Measurements from ENCODE around the gene TMEM231. TPM values are rescaled to one million over a fixed set of nuclear protein-coding genes. Genes with fewer than 3 reads are reported as not detected.
A peak's percentile ranks its signal among the peaks of the same experiment; 100 is the strongest.
"Not testable (repeated sequence)": the region's sequence is repeated elsewhere in the genome, so short reads cannot be mapped to it uniquely, and the experiment has no call there.

The TMEM231 gene
- polyA plus RNA-seq, 6 donors from 2014 or later = 0.21 to 1.4 (median 1.1) TPM; not detected in 1

DNA sequence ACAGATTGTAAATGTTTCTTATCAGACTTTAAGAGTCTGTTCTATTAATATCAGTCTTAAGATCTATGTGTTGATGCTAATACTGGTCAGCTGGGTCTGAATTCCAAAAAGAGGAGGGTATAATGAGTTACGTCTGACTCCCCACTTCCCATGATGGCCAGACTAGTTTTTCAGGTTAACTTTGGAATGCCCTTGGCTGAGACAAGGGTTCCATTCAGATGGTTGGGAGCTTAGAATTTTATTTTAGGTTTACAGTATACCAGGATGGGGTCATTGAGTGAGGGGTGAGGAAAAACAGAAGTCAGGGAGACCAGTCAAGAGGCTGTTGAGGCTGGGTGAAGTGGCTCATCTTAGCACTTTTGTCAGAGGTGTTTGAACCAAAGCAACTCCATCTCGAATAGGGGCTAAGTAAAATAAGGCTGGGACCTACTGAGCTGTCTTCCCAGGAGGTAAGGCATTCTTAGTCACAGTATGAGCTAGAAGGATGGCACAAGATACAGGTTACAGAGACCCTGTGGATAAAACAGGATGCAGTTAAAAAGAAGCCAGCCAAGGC is 2.9 kb upstream of the TMEM231 start:
- H3K4me1 Mint-ChIP-seq = peaks cover 8 to 15% (median 11%) of the 10 kb centered on the region in 3 donors
- no peak overlapping the region for H3K4me3 Mint-ChIP-seq
- no peak for ATAC-seq (ENCODE audit: low read depth in 2 of 2)

DNA sequence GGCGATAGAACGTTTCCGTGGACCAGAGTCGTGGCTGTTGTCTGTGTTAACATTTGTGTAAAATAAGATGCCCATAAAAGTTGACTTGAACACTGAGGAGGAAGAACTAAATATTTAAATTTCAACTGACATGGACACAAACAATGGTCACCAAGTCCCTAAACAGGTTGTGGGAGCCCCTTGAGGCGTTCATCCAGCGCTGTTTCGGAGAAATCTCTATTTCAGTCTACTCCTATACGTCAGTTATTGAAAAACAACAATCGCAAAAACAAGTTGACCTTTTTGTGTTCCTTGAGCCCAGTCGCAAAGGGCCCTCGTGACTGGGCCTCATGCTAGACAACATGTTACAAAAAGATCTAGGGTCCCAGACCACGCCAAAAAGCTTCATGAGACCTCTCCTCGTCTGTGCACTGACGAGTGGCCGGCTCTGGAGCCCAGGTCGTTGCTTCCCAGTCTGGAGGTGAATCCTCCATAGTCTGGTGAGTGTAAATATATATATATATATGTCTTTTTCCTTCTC is 439 bp upstream of the TMEM231 start:
- Mint-ChIP-seq H3K36me3 (no peaks in the 10 kb centered on the region), H3K9me3 (no peaks in the 10 kb centered on the region), H3K4me3 (peak overlapping the region; percentile 88 to 96 (median 92)), H3K27me3 (peaks cover 0 to 16% (median 15%) of the 10 kb centered on the region in 3 donors), H3K27ac (peak overlapping the region; percentile 91 to 98 (median 94)), H3K4me1 (peaks cover 8 to 15% (median 11%) of the 10 kb centered on the region in 3 donors)
- no peak for ATAC-seq (ENCODE audit: low read depth in 2 of 2)
- DNase-seq = no peak

More for the DNA sequence above, 2.9 kb upstream of the TMEM231 start:
- Mint-ChIP-seq H3K36me3 (no peaks in the 10 kb centered on the region), H3K9me3 (no peaks in the 10 kb centered on the region), H3K27me3 (peaks cover 0 to 18% (median 17%) of the 10 kb centered on the region in 3 donors), H3K27ac (no peak overlapping the region)
- no peak for DNase-seq

DNA sequence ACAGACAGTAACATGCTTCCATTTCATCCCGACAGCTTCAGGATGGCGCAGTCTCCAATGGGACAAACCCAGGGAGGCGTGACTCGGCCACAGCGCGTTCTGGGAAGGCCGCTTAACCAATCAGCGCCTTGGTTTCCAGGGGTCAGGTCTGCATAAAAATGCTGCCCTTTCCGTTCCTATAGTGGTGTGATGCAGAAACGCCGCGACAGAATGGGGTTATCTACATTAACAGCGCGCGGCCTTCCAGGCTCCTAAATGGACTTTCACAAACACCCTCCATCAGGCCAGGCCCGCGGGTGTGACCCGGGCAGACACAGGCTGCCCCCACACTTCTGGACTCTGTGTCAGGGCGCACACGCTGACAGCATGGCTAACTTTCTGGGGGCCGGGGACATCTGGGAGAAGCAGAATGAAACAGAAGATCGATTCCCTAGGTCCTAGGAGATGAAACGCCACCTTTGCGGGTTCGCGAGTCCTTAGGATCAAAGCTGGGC is 792 bp downstream of the TMEM231 start:
- no peaks in the 10 kb centered on the region for H3K36me3 Mint-ChIP-seq
- no peak for ATAC-seq (ENCODE audit: low read depth in 2 of 2)
- peak overlapping the region; percentile 88 to 96 (median 92) for H3K4me3 Mint-ChIP-seq
- DNase-seq = no peak
- peak overlapping the region; percentile 38 to 93 (median 90) for H3K27ac Mint-ChIP-seq
- no peaks in the 10 kb centered on the region for H3K9me3 Mint-ChIP-seq
- peaks cover 8 to 19% (median 13%) of the 10 kb centered on the region in 3 donors for H3K4me1 Mint-ChIP-seq
- peaks cover 0 to 16% (median 15%) of the 10 kb centered on the region in 3 donors for H3K27me3 Mint-ChIP-seq

DNA sequence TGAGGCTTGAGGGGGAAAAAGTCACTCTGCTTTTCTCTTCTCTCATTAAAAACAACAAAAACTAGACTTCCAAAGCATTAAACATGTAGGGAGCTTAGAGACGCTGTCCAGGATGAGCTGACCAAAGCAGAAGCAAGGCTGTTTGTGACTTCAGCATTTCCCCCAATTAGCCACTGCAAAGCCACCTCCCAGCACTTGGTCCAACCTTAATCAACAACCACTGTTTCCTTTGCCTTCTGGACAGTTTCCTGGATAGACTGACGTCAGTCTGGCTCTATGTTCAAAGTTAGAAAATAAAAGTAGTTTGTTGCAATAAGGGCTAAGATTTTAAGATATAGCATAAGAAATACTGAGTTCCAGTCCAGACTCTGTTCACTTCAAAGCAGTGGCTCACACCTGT is 3.1 kb downstream of the TMEM231 start:
- DNase-seq = no peak
- H3K27me3 Mint-ChIP-seq = peaks cover 0 to 15% (median 8%) of the 10 kb centered on the region in 3 donors
- H3K4me1 Mint-ChIP-seq = peaks cover 8 to 30% (median 21%) of the 10 kb centered on the region in 3 donors
- no peaks in the 10 kb centered on the region for H3K36me3 Mint-ChIP-seq
- H3K27ac Mint-ChIP-seq = no peak overlapping the region
- H3K9me3 Mint-ChIP-seq = no peaks in the 10 kb centered on the region
- no peak overlapping the region for H3K4me3 Mint-ChIP-seq
- no peak for ATAC-seq (ENCODE audit: low read depth in 2 of 2)

DNA sequence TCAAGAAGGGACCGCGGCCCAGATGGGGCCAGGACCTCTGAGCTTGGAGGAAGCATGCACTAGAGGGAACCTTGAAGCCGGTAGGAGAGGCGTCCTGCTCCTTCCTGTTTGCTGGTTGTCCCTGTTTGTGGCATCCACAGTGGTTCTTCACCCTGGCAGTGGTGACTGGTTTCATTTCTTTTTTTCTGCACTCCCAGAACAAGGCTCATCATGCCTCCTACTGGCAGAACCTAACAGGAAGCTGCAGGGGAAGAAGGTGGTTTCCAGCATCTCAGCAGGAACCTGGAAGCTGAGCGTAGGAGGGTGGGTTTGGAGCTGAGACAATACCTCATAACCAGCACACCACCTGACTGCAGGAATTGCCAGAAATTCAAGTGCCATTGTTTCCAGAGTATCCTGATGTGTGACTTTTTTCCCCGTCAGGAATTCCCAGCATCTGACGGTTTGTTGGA is 5.8 kb downstream of the TMEM231 start:
- DNase-seq (peak; percentile 47), ATAC-seq (ENCODE audit: low read depth in 2 of 2) (peak; percentile 88 to 91)
- no peaks in the 10 kb centered on the region for H3K9me3 Mint-ChIP-seq
- no peaks in the 10 kb centered on the region for H3K36me3 Mint-ChIP-seq
- H3K27me3 Mint-ChIP-seq = peaks cover 0 to 15% (median 8%) of the 10 kb centered on the region in 3 donors
- H3K4me1 Mint-ChIP-seq = peaks cover under 1 to 17% (median 12%) of the 10 kb centered on the region in 3 donors
- H3K4me3 Mint-ChIP-seq = no peak overlapping the region
- no peak overlapping the region for H3K27ac Mint-ChIP-seq

DNA sequence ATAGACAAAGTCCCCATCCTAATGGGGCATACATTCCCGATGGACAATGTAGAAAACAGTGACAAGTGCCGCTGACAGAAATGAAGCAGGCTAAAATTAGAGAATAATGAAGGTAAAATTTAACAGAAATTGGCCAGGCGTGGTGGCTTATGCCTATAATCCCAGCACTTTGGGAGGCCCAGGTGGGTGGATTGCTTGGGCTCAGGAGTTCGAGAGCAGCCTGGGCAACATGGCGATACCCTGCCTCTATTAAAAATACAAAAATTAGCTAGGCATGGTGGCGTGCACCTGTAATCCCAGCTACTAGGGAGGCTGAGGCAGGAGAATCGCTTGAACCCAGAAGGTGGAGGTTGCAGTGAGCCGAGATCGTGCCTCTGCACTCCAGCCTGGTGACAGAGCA is 7.6 kb downstream of the TMEM231 start:
- not testable (repeated sequence) for H3K9me3 Mint-ChIP-seq; H3K27me3 Mint-ChIP-seq; H3K36me3 Mint-ChIP-seq; ATAC-seq (ENCODE audit: low read depth in 2 of 2); H3K4me3 Mint-ChIP-seq; H3K27ac Mint-ChIP-seq; DNase-seq
- peaks cover 0 to 14% (median 10%) of the 10 kb centered on the region in 3 donors for H3K4me1 Mint-ChIP-seq

DNA sequence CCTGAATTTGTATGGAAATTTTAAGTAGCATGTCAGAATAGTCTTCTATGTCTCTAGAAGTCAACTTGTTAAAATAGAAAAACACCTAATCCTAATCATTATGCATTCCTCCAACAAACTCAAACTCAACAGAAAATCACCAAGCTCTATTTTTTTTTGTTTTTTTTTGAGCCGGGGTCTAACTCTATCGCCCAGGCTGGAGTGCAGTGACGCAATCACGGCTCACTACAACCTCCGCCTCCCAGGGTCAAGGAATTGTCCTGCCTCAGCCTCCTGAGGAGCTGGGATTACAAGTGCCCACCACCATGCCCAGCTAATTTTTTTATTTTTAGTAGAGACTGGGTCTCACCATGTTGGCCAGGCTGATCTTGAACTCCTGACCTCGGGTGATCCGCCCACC is 9.8 kb downstream of the TMEM231 start:
- no peaks in the 10 kb centered on the region for H3K36me3 Mint-ChIP-seq
- no peaks in the 10 kb centered on the region for H3K9me3 Mint-ChIP-seq
- H3K4me3 Mint-ChIP-seq = no peak overlapping the region
- no peak for DNase-seq
- peaks cover 0 to 14% (median 10%) of the 10 kb centered on the region in 3 donors for H3K4me1 Mint-ChIP-seq
- H3K27ac Mint-ChIP-seq = no peak overlapping the region
- no peaks in the 10 kb centered on the region for H3K27me3 Mint-ChIP-seq
- no peak for ATAC-seq (ENCODE audit: low read depth in 2 of 2)

DNA sequence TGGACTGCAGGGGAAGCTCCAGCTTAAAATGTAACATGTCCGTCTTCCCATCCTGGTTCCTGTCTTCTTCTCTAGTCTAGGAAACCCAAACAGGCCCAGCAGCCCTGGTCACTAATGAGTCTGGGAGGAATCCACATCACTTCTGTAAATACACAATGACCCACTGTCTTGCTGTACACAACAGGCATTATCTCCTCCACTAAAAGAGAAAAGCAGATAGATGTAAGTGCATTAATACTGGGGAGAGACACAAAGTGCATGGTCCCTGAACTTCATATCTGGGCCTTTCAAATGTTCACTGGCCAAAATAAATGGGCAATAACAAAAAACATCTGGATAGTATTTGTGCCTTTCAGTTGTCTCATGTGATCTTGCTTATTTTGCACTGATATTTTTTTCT is 10.2 kb downstream of the TMEM231 start:
- not testable (repeated sequence) for H3K27ac Mint-ChIP-seq; H3K4me3 Mint-ChIP-seq; H3K27me3 Mint-ChIP-seq; ATAC-seq (ENCODE audit: low read depth in 2 of 2); DNase-seq; H3K9me3 Mint-ChIP-seq; H3K36me3 Mint-ChIP-seq
- H3K4me1 Mint-ChIP-seq = peaks cover 0 to 14% (median 10%) of the 10 kb centered on the region in 3 donors

DNA sequence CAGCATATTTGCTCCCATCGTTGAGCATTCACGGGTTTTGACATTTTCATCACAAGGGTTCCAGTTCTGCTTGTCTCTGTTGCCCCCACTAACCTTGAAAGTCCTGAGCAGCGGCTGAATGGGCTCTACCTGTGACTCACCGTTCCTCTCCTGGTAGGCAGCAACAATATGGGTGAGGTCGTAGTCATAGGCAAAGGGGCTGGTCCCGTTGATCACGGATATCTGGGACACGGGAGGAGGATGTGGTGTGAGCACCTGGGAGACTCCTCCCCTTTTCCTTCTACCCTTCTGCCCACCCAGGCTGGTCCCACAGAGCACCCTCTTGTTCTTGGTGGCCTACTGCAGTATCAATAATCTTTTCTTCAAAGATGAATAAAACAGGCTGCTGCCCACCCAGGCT is 13.6 kb downstream of the TMEM231 start:
- H3K4me1 Mint-ChIP-seq; H3K27me3 Mint-ChIP-seq; DNase-seq; H3K4me3 Mint-ChIP-seq; H3K9me3 Mint-ChIP-seq; H3K36me3 Mint-ChIP-seq; H3K27ac Mint-ChIP-seq; ATAC-seq (ENCODE audit: low read depth in 2 of 2): not testable (repeated sequence)

DNA sequence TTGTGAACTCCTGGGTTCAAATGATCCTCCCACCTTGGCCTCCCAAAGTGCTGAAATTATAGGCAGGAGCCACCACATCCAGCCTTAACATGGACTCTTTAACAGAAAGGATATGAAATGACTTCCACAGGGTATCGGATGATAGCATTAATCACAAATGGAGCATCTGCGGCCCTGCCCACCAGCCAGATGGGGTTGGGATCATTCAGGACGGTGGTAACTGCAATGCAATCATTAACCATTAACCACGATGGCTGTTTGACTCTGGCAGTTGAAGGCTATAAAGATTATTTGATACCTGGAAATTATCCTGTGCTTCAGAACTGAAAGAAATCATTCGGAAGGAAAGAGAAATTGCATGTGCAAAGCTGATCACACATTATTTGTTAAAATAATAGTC is 14.8 kb downstream of the TMEM231 start:
- Mint-ChIP-seq H3K36me3 (no peaks in the 10 kb centered on the region), H3K4me3 (no peak overlapping the region), H3K27ac (no peak overlapping the region), H3K9me3 (no peaks in the 10 kb centered on the region), H3K27me3 (no peaks in the 10 kb centered on the region), H3K4me1 (no peaks in the 10 kb centered on the region)
- ATAC-seq (ENCODE audit: low read depth in 2 of 2) (no peak), DNase-seq (no peak)

DNA sequence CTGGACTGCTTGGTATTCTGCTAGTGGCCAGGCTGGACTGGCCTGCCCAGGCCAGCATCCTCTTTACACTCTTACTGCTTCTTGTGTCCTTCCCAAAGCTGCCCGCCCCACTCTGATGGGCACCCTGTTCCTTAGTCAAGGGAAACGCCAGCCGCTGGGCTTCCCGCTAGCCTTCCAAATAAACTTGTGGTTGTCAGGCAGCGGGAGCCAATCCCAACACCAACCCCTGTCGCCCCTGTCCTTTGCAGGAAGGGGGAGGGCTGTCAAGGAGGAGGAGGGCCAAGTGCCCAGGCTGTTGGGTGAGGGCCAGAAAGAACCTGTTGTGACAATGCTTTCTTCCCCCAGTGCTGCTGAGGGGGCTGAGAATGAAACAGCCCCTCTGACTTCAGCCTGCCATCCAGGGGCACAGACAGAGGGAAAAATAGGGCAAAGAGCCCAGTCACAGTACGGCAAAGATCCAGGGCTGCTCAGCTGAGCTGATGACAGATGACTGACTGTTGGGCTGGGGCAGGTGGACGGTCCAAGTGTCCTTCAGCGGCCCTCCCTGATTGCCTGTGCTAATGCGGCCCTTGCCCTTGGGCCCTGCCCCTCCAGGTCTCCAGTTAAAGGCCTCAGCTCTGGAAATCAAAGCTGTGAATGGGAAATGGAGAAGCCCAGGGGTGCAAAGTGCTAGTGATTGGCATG is 17.0 kb downstream of the TMEM231 start:
- not testable (repeated sequence) for H3K4me1 Mint-ChIP-seq; H3K27me3 Mint-ChIP-seq; H3K27ac Mint-ChIP-seq; DNase-seq; H3K36me3 Mint-ChIP-seq; H3K9me3 Mint-ChIP-seq; ATAC-seq (ENCODE audit: low read depth in 2 of 2)
- peak overlapping the region in 1 of 8 donors; percentile 2 for H3K4me3 Mint-ChIP-seq

DNA sequence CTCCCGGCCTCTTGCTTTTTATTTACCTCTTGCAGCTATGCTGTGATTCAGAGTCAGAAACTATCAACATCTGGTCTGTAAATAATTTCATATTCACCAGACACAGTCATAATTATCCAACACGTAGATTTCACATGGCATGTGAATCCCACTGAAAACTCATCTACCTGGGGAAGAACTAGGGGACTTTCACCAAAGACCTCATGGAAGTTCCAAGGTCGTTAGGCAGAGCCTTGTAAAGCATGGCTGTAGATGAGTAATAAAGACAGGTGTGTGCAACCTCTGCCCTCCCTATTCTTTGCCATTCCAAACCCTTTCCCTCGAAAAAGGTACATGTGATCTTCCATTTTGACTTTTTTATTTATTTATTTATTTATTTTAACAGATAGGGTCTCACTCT is 18.3 kb downstream of the TMEM231 start:
- Mint-ChIP-seq H3K4me1 (no peaks in the 10 kb centered on the region), H3K27ac (no peak overlapping the region), H3K4me3 (no peak overlapping the region), H3K36me3 (no peaks in the 10 kb centered on the region), H3K27me3 (no peaks in the 10 kb centered on the region), H3K9me3 (no peaks in the 10 kb centered on the region)
- no peak for ATAC-seq (ENCODE audit: low read depth in 2 of 2)
- no peak for DNase-seq

DNA sequence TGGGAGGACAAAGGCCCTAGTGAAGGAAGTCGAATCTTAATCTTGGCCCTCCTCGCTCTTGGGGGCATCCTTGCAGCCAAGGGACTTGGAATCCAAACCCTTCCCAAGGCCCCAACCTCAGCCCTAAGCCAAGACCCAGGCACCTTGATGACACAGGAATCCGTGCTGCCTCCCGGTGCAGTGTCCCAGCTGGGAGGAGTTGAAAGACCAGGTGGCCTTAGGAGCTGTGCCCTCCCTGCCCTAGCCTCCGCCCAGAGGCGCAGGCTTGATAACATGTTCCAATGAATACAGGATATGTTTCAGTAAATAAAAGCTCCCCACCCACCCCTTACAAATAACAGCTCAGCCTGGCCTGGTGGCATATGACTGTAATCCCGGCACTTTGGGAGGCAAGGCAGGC is 20.2 kb downstream of the TMEM231 start, which contains the start of gene CHST5:
CHST5 (minus strand) TSS at position 208 of the 400 bp plus-strand sequence. CDS start 5,724 bp downstream, outside the sequence.
- H3K27me3 Mint-ChIP-seq = peaks cover 0 to 6% (median 0%) of the 10 kb centered on the region in 3 donors
- no peaks in the 10 kb centered on the region for H3K36me3 Mint-ChIP-seq
- no peak within 1 kb of the TSS for H3K4me3 Mint-ChIP-seq
- DNase-seq (no peak), ATAC-seq (ENCODE audit: low read depth in 2 of 2) (no peak)
- H3K9me3 Mint-ChIP-seq = no peaks in the 10 kb centered on the region
- peak within 1 kb of the TSS in 1 of 6 donors; percentile 26 for H3K27ac Mint-ChIP-seq
- no peaks in the 10 kb centered on the region for H3K4me1 Mint-ChIP-seq

Measured in naive B cell (primary cell).